K562 (cell line): Measurements from ENCODE around the gene ADSS2. TPM values are rescaled to one million over a fixed set of nuclear protein-coding genes. Genes with fewer than 3 reads are reported as not detected.

Source experiments
- ATF1 ChIP-seq, 2 experiments: fragments of 450-650 bp in 1 of 2; IDR thresholded peaks; 2 replicates each; pipeline ENCODE4 v1.6.1; 2016; ENCODE audit warnings: missing compliant biosample characterization in 1 of 2, missing genetic modification characterization in 1 of 2
- CEBPB ChIP-seq: fragments of 450-650 bp; IDR thresholded peaks from 2 replicates; pipeline ENCODE4 v1.6.1; 2016; ENCODE audit warnings: missing genetic modification characterization, missing compliant biosample characterization
- IRF9 ChIP-seq: fragments of 450-650 bp; IDR thresholded peaks from 2 replicates; pipeline ENCODE4 v1.6.1; 2016; ENCODE audit warnings: missing biosample characterization, missing genetic modification characterization
- TFAP4 ChIP-seq: sonication (generic); formaldehyde crosslinking; IDR thresholded peaks from 2 replicates; pipeline ENCODE4 v1.8.0; 2022; ENCODE audit warnings: missing genetic modification reagents, mild to moderate bottlenecking, moderate library complexity, borderline replicate concordance
- THRA ChIP-seq: fragments of 450-650 bp; IDR thresholded peaks from 2 replicates; pipeline ENCODE4 v1.6.1; 2017; ENCODE audit warnings: mild to moderate bottlenecking, moderate library complexity
- TRIM25 ChIP-seq: fragments of 450-650 bp; IDR thresholded peaks from 2 replicates; pipeline ENCODE4 v1.7.0; 2016; ENCODE audit warnings: borderline replicate concordance
- ZNF407 ChIP-seq: fragments of 450-650 bp; IDR thresholded peaks from 2 replicates; pipeline ENCODE4 v1.6.1; 2016; ENCODE audit warnings: low read depth
- ZNF512 ChIP-seq: IDR thresholded peaks from 2 replicates; pipeline ENCODE4 v1.6.1; 2016; ENCODE audit warnings: missing genetic modification characterization, missing compliant biosample characterization
- ZNF695 ChIP-seq: fragments of 450-650 bp; formaldehyde crosslinking; IDR thresholded peaks from 2 replicates; pipeline ENCODE4 v1.4.0; 2020; ENCODE audit warnings: mild to moderate bottlenecking, moderate library complexity
- ZNF76 ChIP-seq: fragments of 250-450 bp; sonication (Bioruptor Pico); IDR thresholded peaks from 2 replicates; pipeline ENCODE4 v1.4.0; 2020; ENCODE audit warnings: mild to moderate bottlenecking, moderate library complexity, borderline replicate concordance
- polyA plus RNA-seq, 8 experiments: library from polyadenylated mRNA; depleted of rRNA in 4 of 8; stranded (reverse) in 5 of 8; unstranded in 3 of 8; fragments of >200 nt; fragmentation: Nextera tagmentation in 2 of 8; fragmentation: Illumina TruSeq in 1 of 8; extraction: Ambion mirVana in 2 of 8; extraction: Trizol in 1 of 8; gene quantifications; 2 replicates each; pipeline versions ENCODE4 v1.2.1 to v1.2.3, GENCODE V29; 2011 to 2014; ENCODE audit warnings: inconsistent platforms in 1 of 8, missing spikeins in 1 of 8
- total RNA-seq, 7 experiments: library from RNA; depleted of rRNA in 6 of 7; stranded (reverse); fragments of >200 nt in 6 of 7; fragmentation: Illumina TruSeq in 2 of 7; extraction: Trizol in 2 of 7; gene quantifications; 2 replicates each; pipeline versions ENCODE4 v1.2.1 to v1.2.3, GENCODE V29; 2011 to 2021; ENCODE audit warnings: low replicate concordance in 1 of 7

The ADSS2 gene
- total and polyA plus RNA-seq, 9 of the 15 experiments (the other 6 are each of a cell fraction or from before 2014, with no cell fraction given), result 8.8 to 63.8 (median 59.4) TPM

- TF ChIP-seq THRA, result no peak
- no peak for TF ChIP-seq TRIM25
- TF ChIP-seq ZNF76, result peak; percentile 90; the same call in 1 of the 2 replicates
- TF ChIP-seq CEBPB (tag), result no peak
- 0 out of 2 replicates have a peak, but pooled peaks have one; percentile 33 for TF ChIP-seq ZNF512
- no peak for TF ChIP-seq ATF1 (CRISPR knock-in tag; IDR thresholded peaks at IDR 0.05)
- TF ChIP-seq ATF1 (tag; IDR thresholded peaks at IDR 0.05), result peak; percentile 69
- TF ChIP-seq TFAP4 (CRISPR knock-in tag), result peak; percentile 65; the same call in 1 of the 2 replicates
- TF ChIP-seq IRF9 (tag), result 0 out of 2 replicates have a peak, but pooled peaks have one; percentile 42
- TF ChIP-seq ZNF407, result 0 out of 2 replicates have a peak, but pooled peaks have one; percentile 12
- TF ChIP-seq ZNF695 (CRISPR knock-in tag), result no peak
Observed at GRCh38 chr1:244451951-244452795, 464 bp upstream of the ADSS2 start (continued).
